ENCODE data around the gene TADA1. TPM values are rescaled to one million over a fixed set of nuclear protein-coding genes. Genes with fewer than 3 reads are reported as not detected.
A peak's percentile ranks its signal among the peaks of the same experiment; 100 is the strongest.

The TADA1 gene
- total and polyA plus RNA-seq, 8 donors = 5.4 to 43.8 (median 7.6) TPM

DNA sequence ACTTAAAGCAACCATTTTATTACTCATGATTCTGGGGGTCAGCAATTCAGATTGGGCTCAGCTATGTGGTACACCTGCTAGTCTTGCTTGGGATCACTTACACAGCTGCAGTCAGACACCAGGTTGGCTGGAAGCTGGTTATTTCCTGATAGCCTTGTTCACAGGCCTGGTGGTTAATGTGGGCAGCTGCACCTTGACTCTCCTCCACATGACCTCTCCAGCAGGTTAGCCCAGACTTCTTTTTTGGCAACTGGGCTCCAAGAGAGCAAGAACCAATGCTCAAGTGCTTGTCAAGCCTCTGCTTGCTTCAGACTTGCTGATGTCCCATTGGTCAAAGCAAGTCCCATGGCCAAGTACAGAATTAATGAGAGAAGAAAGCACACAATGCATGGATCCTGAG, 48.6 kb downstream of the TADA1 start:
- peaks cover 0 to 32% (median 21%) of the 10 kb centered on the region in 4 donors for H3K9me3 ChIP-seq
- no peak overlapping the region for H3K4me3 ChIP-seq
- H3K36me3 ChIP-seq = no peaks in the 10 kb centered on the region
- intact Hi-C loops (cut with DNase I; ENCODE audit: low total_unique reads) = no loop called here
- TF ChIP-seq EP300 (IDR thresholded peaks at IDR 0.05) (no peak), POLR2AphosphoS5 (IDR thresholded peaks at IDR 0.05) (no peak), POLR2A (IDR thresholded peaks at IDR 0.05) (no peak), CTCF (IDR thresholded peaks at IDR 0.05) (no peak)
- no peak for DNase-seq
- H3K27me3 ChIP-seq = no peaks in the 10 kb centered on the region
- no peaks in the 10 kb centered on the region for H3K4me1 ChIP-seq
- H3K27ac ChIP-seq = no peak overlapping the region

- 56 to 77% (median 69%) methylated on average over 7 of the region's 7 CpGs for WGBS, 5 donors
- intact Hi-C loops (cut with DNase I; ENCODE audit: low total_unique reads) = no loop called here
- TF ChIP-seq POLR2A (IDR thresholded peaks at IDR 0.05) = no peak
- TF ChIP-seq POLR2AphosphoS5 (IDR thresholded peaks at IDR 0.05) = no peak
- no peak for TF ChIP-seq CTCF (IDR thresholded peaks at IDR 0.05)
- no peak for TF ChIP-seq EP300 (IDR thresholded peaks at IDR 0.05)
Measured at GRCh38 chr1:166822385-166822784, 53.7 kb downstream of the TADA1 start.

DNA sequence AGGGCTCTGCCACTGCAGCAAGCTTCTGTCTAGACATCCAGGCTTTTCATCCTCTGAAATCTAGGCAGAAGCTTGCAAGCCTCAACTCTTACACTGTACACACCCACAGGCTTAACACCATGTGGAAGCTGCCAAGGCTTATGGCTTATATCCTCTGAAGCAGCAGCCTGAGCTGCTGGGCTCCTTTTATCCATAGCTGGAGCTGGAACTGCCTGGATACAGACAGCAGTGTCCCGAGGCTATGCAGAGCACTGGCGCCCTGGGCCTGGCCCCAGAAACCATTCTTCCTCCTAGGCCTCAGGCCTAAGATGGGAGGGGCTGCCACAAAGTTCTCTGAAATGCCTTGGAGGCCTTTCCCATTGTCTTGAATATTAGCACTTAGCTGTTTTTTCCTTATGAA, 56.1 kb downstream of the TADA1 start:
- H3K9me3 ChIP-seq = peaks cover 0 to 16% (median 10%) of the 10 kb centered on the region in 4 donors
- DNase-seq = no peak
- H3K27ac ChIP-seq = no peak overlapping the region
- H3K4me1 ChIP-seq = peaks cover 1 to 4% (median 2%) of the 10 kb centered on the region in 4 donors
- H3K27me3 ChIP-seq = no peaks in the 10 kb centered on the region
- TF ChIP-seq POLR2AphosphoS5 (IDR thresholded peaks at IDR 0.05) = no peak
- TF ChIP-seq POLR2A (IDR thresholded peaks at IDR 0.05) = no peak
- no peak for TF ChIP-seq EP300 (IDR thresholded peaks at IDR 0.05)
- no peak for TF ChIP-seq CTCF (IDR thresholded peaks at IDR 0.05)
- H3K36me3 ChIP-seq = no peaks in the 10 kb centered on the region
- intact Hi-C loops (cut with DNase I; ENCODE audit: low total_unique reads) = no loop called here
- WGBS, 5 donors = 77 to 86% (median 83%) methylated on average over 2 of the region's 2 CpGs
- no peak overlapping the region for H3K4me3 ChIP-seq

More at GRCh38 chr1:166822385-166822784, 53.7 kb downstream of the TADA1 start:
- no peak overlapping the region for H3K4me3 ChIP-seq
- H3K4me1 ChIP-seq = no peaks in the 10 kb centered on the region
- H3K9me3 ChIP-seq = peaks cover 0 to 16% (median 10%) of the 10 kb centered on the region in 4 donors
- H3K27ac ChIP-seq = no peak overlapping the region
- H3K36me3 ChIP-seq = no peaks in the 10 kb centered on the region
- DNase-seq = no peak
- no peaks in the 10 kb centered on the region for H3K27me3 ChIP-seq

- TF ChIP-seq CTCF (IDR thresholded peaks at IDR 0.05) (no peak), POLR2A (IDR thresholded peaks at IDR 0.05) (no peak), EP300 (IDR thresholded peaks at IDR 0.05) (no peak), POLR2AphosphoS5 (IDR thresholded peaks at IDR 0.05) (no peak)
- Histone ChIP-seq H3K4me3 (no peak overlapping the region), H3K9me3 (peaks cover 0 to 4% (median 2%) of the 10 kb centered on the region in 4 donors), H3K36me3 (no peaks in the 10 kb centered on the region), H3K27me3 (no peaks in the 10 kb centered on the region), H3K27ac (no peak overlapping the region), H3K4me1 (peaks cover 7 to 22% (median 14%) of the 10 kb centered on the region in 4 donors)
- intact Hi-C loops (cut with DNase I; ENCODE audit: low total_unique reads) = no loop called here
- DNase-seq = peak; percentile 26 to 43
- 19 to 52% (median 37%) methylated on average over 2 of the region's 2 CpGs for WGBS, 5 donors
Measured at GRCh38 chr1:166814611-166815010, 61.5 kb downstream of the TADA1 start.

All from stomach (tissue), 9 donors.